ENCODE data around the gene YAP1. TPM values are rescaled to one million over a fixed set of nuclear protein-coding genes. Genes with fewer than 3 reads are reported as not detected.

Gene YAP1
- total RNA-seq, 1 experiment from 2014 or later, result 80.5 TPM

DNA sequence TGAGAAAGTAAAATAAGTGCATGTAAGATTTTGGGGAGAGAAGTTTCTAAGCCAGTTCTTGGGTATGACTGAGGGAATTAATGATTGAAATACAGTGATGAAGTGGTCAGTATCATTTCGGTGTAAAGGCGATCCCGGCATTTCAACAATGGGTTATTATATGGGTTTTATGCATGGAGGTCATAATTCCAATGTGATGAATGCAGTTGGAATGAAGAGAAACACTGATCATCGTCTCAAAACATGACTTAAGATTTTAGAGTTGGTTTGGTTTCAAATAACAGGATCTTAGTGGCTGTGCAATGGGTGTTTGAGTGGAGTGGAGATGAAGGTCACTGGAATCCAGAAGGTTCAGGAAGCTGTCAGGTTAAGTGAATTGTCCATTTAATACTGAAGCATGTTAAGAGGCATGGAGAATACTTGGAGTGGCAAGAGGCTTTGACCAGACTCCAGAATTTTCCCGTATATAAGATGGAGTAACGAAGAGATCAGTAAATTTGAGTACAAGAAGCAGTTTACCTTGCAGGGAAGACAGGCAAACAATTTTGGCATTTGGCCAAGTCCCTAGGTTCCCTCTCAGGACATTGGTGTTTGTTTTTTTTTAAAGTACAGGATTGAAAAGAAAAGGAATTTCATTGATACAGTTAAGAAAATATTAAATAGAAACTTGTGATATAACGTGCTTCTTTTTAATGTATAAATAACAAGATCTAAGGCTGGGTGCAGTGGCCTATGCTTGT, 110.7 kb downstream of the YAP1 start:
- DNase-seq, result no peak
- H3K27me3 ChIP-seq (ENCODE audit: control insufficient read depth, insufficient read depth, low read length), result no peaks in the 10 kb centered on the region
- no peaks in the 10 kb centered on the region for H3K36me3 ChIP-seq (replicated peaks; ENCODE audit: control insufficient read depth, insufficient read depth, low read length)
- H3K4me3 ChIP-seq (ENCODE audit: insufficient read depth, low read depth, low read length), result no peak overlapping the region

DNA sequence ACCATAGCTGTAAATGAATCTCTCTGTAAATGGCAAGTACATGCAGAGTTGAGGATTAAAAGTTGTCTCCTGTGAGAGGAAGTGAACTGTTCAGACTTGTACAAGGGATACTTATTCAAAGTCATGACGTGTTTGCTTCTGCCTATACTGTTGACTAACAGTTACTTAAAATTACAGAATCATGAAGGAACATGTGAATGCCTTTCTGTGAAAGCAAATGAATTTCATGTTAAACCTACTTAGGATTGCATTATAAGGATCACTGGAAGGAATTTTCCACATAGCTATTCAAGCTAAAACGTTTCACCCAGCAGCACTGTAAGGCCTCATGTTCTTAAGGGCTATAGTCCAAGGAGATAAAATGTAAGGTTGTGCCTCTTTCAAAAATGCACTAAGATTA, 113.6 kb downstream of the YAP1 start:
- H3K27me3 ChIP-seq (ENCODE audit: control insufficient read depth, insufficient read depth, low read length), result no peaks in the 10 kb centered on the region
- H3K36me3 ChIP-seq (replicated peaks; ENCODE audit: control insufficient read depth, insufficient read depth, low read length), result no peaks in the 10 kb centered on the region; the same call in 1 of the 2 replicates
- no peak overlapping the region for H3K4me3 ChIP-seq (ENCODE audit: insufficient read depth, low read depth, low read length)
- no peak for DNase-seq

DNA sequence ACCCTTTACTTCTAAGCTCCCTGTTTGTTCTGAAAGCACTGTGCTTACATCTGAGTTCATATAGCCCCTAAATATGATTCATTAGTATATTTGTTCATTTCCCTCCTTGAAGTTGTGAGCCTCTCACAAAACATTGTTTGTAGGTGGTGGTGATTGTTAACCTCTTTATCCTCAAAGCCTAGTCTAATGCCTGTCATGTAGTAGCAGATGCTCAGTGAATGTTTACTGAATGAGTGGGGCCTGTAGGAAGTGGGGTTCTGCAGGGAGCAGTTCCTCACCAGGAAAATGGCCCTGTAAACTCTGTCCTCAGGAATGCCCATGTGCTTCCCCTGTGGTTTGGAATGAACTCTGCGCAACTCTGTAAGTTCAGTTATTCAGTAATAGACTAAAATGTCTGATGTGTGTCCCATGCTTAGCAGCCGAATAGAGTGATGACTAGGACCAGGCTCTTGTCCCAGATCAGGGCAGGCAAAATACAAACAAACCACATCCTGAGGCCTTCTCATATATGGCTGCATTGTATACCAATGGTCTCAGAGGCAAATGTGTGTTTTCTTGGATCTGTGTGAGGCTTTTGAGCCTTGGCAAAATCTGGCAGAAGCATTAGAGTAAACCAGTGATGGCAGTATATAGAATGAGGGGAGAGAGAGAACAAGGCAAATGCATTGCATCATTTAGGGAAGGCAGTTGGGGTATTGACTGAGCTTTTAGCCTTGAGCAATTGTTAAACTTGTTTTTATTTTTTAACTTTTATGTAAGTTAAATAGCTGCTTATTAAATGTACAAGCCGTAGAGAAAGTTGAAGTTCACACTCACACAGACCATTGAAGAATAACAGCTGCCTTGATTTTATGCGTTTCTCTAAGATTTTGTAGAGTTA, 115.7 kb downstream of the YAP1 start:
- DNase-seq, result no peak
- H3K36me3 ChIP-seq (replicated peaks; ENCODE audit: control insufficient read depth, insufficient read depth, low read length), result peaks cover 3% of the 10 kb centered on the region
- H3K4me3 ChIP-seq (ENCODE audit: insufficient read depth, low read depth, low read length), result no peak overlapping the region
- no peaks in the 10 kb centered on the region for H3K27me3 ChIP-seq (ENCODE audit: control insufficient read depth, insufficient read depth, low read length)

DNA sequence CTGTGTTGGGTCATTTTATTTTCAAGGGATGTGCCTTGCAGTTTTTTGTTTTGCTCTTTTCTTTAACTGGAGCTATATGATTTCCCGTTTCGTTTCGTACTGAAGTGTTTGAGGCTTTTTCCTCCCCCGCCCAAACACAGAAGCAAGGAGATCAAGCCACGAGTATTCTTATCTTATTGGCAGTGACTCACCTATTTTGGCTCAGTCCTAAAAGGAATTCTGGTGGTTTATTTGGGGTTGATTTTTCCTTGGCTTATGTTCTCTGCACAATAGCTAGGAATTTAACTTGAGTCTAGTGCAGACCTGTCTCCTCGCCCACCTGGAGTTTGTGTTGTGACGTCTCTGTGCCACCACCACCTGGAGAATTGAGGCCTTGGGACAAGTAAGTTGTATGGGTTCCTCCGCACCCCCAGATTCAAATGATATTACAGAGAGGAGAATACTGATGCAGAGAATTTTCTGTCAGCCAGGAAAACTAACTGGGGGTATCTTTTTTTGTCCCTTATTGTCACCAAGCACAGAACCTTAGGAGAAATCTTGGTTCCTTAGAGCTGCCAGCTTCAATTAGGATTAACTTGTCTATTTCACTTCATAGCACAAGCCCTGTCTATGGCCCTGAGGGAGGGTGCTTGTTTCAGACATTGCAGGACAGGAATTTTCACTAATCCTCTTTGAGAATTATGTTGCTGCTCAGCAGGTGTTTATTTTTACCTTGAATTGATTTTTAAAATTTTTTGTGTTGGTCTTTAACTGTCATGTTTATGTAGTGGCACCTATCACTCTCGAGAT, 116.6 kb downstream of the YAP1 start:
- peaks cover 3% of the 10 kb centered on the region for H3K36me3 ChIP-seq (replicated peaks; ENCODE audit: control insufficient read depth, insufficient read depth, low read length)
- H3K4me3 ChIP-seq (ENCODE audit: insufficient read depth, low read depth, low read length), result no peak overlapping the region
- no peak for DNase-seq
- no peaks in the 10 kb centered on the region for H3K27me3 ChIP-seq (ENCODE audit: control insufficient read depth, insufficient read depth, low read length)

DNA sequence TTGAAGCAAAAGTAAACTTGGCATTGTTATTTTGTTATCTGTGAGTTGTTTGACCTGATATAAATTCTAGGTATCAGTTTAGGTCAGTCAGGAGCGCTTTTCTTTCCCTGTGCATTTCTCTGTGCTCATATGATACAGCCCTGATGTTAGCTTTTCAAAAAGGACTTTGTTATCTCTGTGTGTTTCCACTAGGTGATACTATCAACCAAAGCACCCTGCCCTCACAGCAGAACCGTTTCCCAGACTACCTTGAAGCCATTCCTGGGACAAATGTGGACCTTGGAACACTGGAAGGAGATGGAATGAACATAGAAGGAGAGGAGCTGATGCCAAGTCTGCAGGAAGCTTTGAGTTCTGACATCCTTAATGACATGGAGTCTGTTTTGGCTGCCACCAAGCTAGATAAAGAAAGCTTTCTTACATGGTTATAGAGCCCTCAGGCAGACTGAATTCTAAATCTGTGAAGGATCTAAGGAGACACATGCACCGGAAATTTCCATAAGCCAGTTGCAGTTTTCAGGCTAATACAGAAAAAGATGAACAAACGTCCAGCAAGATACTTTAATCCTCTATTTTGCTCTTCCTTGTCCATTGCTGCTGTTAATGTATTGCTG, 119.4 kb downstream of the YAP1 start:
- Histone ChIP-seq H3K4me3 (ENCODE audit: insufficient read depth, low read depth, low read length) (no peak overlapping the region), H3K27me3 (ENCODE audit: control insufficient read depth, insufficient read depth, low read length) (no peaks in the 10 kb centered on the region), H3K36me3 (replicated peaks; ENCODE audit: control insufficient read depth, insufficient read depth, low read length) (peaks cover 3% of the 10 kb centered on the region)
- DNase-seq, result no peak

DNA sequence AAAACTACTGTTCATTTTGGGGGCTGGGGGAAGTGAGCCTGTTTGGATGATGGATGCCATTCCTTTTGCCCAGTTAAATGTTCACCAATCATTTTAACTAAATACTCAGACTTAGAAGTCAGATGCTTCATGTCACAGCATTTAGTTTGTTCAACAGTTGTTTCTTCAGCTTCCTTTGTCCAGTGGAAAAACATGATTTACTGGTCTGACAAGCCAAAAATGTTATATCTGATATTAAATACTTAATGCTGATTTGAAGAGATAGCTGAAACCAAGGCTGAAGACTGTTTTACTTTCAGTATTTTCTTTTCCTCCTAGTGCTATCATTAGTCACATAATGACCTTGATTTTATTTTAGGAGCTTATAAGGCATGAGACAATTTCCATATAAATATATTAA, 119.9 kb downstream of the YAP1 start:
- H3K36me3 ChIP-seq (replicated peaks; ENCODE audit: control insufficient read depth, insufficient read depth, low read length), result peaks cover 3% of the 10 kb centered on the region
- no peaks in the 10 kb centered on the region for H3K27me3 ChIP-seq (ENCODE audit: control insufficient read depth, insufficient read depth, low read length)
- no peak for DNase-seq
- no peak overlapping the region for H3K4me3 ChIP-seq (ENCODE audit: insufficient read depth, low read depth, low read length)

DNA sequence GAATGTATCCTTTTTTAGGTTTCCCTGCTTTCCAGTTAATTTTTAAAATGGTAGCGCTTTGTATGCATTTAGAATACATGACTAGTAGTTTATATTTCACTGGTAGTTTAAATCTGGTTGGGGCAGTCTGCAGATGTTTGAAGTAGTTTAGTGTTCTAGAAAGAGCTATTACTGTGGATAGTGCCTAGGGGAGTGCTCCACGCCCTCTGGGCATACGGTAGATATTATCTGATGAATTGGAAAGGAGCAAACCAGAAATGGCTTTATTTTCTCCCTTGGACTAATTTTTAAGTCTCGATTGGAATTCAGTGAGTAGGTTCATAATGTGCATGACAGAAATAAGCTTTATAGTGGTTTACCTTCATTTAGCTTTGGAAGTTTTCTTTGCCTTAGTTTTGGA, 120.7 kb downstream of the YAP1 start:
- Histone ChIP-seq H3K4me3 (ENCODE audit: insufficient read depth, low read depth, low read length) (no peak overlapping the region), H3K27me3 (ENCODE audit: control insufficient read depth, insufficient read depth, low read length) (no peaks in the 10 kb centered on the region), H3K36me3 (replicated peaks; ENCODE audit: control insufficient read depth, insufficient read depth, low read length) (peaks cover 3% of the 10 kb centered on the region)
- no peak for DNase-seq

DNA sequence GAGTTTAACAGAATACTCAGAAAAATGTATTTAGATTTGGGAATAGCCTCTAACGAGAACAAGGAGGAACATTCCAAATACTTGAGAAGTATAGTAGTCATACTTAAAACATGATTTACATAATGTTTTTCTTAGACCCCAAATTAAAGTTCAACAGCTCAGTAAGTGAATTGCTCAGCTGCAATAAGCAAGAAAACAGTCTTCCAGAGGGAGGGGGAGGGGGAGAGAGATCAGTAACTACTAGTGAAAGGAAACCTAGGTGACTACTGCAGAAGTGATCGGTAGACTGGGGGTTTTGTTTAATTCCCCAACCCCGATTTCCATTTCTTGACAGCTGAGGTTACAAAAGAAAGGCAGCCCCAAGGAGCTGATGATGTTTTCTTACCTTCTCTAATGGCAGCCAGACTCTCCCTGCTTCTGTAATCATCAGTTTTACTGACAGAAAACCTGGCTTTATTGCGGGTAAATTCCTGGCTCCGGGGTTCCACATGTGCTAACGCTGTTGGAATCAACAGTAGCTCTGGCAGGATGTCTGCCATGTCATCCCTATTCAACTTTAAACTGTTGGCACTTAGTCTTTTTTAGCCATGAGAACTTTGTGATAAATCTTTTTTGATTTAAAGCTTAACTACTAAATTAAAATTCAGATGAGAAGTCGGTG, 124.7 kb downstream of the YAP1 start:
- no peak for DNase-seq
- no peaks in the 10 kb centered on the region for H3K27me3 ChIP-seq (ENCODE audit: control insufficient read depth, insufficient read depth, low read length)
- H3K36me3 ChIP-seq (replicated peaks; ENCODE audit: control insufficient read depth, insufficient read depth, low read length), result peaks cover under 1% of the 10 kb centered on the region
- H3K4me3 ChIP-seq (ENCODE audit: insufficient read depth, low read depth, low read length), result no peak overlapping the region

DNA sequence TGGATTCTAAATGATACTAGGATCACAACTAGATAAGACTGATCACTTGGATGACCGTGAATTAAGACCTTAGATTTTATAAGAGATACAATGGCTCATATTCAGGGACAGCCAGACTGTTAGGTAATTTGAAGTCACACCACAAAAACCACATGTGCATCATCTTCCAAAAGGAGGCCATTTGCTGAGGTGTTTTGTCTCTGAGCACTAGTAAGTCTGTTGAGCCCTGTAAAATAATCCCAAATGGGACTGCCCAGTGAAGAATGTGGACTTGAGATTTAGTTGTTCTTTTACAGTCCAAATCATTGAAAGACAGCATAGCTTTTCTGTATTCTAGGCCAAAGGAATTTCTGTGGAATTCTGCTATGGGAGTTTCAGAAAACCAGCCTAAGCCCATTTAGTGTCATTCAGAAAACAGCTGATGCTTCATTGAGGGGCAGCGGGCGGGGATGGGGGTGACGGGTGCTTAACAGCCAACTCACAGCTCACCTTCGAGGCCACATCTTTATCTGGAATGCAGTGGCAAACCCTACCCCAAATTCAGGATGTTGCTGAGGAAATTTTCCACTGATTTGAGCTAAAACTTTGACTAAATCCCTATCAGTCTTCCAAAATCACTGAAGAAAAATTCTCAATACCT, 127.0 kb downstream of the YAP1 start:
- no peak for DNase-seq
- Histone ChIP-seq H3K27me3 (ENCODE audit: control insufficient read depth, insufficient read depth, low read length) (no peaks in the 10 kb centered on the region), H3K4me3 (ENCODE audit: insufficient read depth, low read depth, low read length) (no peak overlapping the region), H3K36me3 (replicated peaks; ENCODE audit: control insufficient read depth, insufficient read depth, low read length) (no peaks in the 10 kb centered on the region; the same call in 1 of the 2 replicates)

DNA sequence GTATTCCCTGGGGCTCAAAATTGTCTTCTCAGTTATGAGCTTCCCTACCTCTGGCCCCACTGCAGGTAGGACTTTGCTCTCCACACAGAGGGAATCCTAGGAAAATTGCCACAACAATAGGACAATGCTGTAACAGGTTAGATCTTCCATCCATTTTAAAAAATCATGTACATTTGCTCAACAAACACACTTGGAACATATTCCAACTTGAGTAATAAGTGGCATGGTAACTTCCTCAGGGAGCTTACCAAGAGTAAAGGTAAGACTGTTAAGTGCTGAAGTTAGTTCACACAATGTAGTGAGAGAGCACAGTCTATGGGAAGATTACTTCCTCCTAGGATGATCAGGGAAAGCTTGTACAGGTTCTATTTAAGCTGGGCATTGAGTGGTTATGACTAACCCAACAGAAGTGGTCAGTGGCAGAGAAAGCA, 128.2 kb downstream of the YAP1 start:
- DNase-seq, result no peak
- Histone ChIP-seq H3K36me3 (replicated peaks; ENCODE audit: control insufficient read depth, insufficient read depth, low read length) (no peaks in the 10 kb centered on the region; the same call in 1 of the 2 replicates), H3K4me3 (ENCODE audit: insufficient read depth, low read depth, low read length) (no peak overlapping the region), H3K27me3 (ENCODE audit: control insufficient read depth, insufficient read depth, low read length) (no peaks in the 10 kb centered on the region)

DNA sequence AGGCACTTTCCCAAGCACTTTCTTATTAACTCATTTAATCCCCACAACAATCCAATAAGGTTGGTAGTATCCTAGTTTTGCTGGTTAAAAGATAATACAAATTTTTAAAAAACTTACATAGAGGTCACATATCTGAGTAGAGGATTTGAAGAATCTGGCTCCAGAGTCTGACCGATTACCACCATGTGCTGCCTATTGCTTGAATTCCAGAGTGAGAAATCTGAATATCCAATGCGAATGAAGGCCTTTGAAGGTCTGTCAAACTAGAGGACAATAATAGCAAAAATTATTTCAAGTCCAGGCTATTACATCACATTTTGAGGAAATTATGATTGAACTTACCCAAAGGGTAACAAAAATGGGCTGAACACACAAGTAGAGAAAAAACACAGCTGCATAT, 129.2 kb downstream of the YAP1 start:
- no peaks in the 10 kb centered on the region for H3K27me3 ChIP-seq (ENCODE audit: control insufficient read depth, insufficient read depth, low read length)
- H3K4me3 ChIP-seq (ENCODE audit: insufficient read depth, low read depth, low read length), result no peak overlapping the region
- H3K36me3 ChIP-seq (replicated peaks; ENCODE audit: control insufficient read depth, insufficient read depth, low read length), result no peaks in the 10 kb centered on the region
- no peak for DNase-seq

DNA sequence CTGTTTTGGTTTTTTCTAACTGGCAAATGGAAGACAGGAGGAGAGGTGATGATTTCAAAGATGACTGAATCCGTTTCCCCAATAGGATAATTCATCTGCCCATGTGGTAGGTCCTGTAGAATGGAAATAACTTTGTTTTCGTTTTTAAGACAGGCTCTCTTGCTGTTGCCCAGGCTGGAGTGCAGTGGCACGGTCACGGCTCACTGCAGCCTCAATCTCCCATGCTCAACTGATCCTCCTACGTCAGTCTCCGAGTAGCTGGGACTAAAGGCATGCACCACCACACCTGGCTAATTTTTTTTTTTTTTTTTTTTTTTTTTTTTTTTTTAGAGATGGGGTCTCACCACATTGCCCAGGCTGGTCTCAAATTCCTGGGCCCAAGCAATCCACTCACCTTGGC, 129.7 kb downstream of the YAP1 start:
- no peaks in the 10 kb centered on the region for H3K36me3 ChIP-seq (replicated peaks; ENCODE audit: control insufficient read depth, insufficient read depth, low read length)
- no peak overlapping the region for H3K4me3 ChIP-seq (ENCODE audit: insufficient read depth, low read depth, low read length)
- H3K27me3 ChIP-seq (ENCODE audit: control insufficient read depth, insufficient read depth, low read length), result no peaks in the 10 kb centered on the region
- no peak for DNase-seq

DNA sequence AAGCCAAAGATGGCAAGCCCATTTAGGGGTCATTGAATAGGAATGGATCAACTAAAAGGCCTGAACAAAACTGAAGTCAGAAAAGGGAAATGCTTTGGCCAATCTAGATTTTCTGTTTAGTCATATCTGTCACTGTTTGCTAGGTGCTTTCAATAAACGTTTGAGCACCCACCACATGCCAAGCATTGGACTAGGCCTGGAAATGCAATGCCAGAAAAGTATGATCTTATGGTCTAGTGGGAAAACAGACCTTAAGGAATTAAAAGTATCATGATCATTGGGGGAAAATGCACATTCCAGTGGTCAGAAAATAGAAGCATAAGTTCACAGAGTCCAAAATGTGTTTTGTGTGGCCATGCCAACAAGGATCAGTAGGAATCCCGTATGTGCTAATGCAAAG, 130.3 kb downstream of the YAP1 start:
- Histone ChIP-seq H3K36me3 (replicated peaks; ENCODE audit: control insufficient read depth, insufficient read depth, low read length) (no peaks in the 10 kb centered on the region), H3K4me3 (ENCODE audit: insufficient read depth, low read depth, low read length) (no peak overlapping the region), H3K27me3 (ENCODE audit: control insufficient read depth, insufficient read depth, low read length) (no peaks in the 10 kb centered on the region)
- no peak for DNase-seq
